Measurements from ENCODE around the gene ENHO.

Gene ENHO

DNA sequence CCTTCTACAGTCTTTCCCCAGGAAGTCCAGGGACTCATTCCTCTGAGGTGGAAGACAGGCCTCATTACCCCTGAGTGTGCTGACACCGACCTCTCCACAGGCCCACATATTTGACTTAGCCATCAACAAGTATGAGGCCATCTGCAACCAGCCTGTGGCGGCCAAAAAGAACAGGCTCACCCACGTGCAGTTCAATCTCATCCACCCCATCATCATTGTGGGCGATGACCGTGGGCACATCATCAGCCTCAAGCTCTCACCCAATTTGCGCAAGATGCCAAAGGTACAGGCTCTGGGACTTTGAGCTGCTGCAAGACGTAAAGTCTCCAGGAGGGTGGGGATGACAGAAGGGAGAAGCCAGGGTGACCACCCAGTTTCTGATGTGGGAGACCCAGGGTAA, 5.6 kb downstream of the ENHO start:
- DNase-seq (ENCODE audit: low read depth, low spot score), result no peak
- H3K4me3 ChIP-seq (ENCODE audit: low read depth, low read length), result no peak overlapping the region
- in situ Hi-C loops (cut with HindIII; ENCODE audit: low sequenced_read_pairs), result no loop called here
- TF ChIP-seq, protein P1, sequence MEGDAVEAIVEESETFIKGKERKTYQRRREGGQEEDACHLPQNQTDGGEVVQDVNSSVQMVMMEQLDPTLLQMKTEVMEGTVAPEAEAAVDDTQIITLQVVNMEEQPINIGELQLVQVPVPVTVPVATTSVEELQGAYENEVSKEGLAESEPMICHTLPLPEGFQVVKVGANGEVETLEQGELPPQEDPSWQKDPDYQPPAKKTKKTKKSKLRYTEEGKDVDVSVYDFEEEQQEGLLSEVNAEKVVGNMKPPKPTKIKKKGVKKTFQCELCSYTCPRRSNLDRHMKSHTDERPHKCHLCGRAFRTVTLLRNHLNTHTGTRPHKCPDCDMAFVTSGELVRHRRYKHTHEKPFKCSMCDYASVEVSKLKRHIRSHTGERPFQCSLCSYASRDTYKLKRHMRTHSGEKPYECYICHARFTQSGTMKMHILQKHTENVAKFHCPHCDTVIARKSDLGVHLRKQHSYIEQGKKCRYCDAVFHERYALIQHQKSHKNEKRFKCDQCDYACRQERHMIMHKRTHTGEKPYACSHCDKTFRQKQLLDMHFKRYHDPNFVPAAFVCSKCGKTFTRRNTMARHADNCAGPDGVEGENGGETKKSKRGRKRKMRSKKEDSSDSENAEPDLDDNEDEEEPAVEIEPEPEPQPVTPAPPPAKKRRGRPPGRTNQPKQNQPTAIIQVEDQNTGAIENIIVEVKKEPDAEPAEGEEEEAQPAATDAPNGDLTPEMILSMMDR (IDR thresholded peaks at IDR 0.05; ENCODE audit: low read depth, low read length), result no peak

DNA sequence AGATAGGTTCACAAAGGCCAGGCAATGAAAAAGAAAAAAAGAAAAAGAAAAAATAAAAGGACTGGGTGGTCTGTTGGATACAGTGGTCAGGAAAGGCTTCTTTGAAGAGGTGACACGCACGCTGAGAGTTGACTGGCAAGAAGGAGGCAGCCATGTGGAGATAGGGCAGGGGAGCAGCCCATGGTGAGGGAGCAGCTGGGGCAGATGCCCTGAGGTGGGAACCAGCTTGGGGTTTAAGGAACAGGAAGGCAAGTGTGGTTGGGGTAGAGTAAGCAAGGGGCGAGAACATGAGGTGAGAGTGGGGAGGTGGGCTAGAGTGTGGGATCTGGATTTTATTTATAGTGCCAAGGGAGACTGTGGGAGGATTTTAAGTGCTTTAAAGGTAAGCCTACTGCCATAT, 6.8 kb downstream of the ENHO start:
- no peak overlapping the region for H3K4me3 ChIP-seq (ENCODE audit: low read depth, low read length)
- in situ Hi-C loops (cut with HindIII; ENCODE audit: low sequenced_read_pairs), result no loop called here
- no peak for DNase-seq (ENCODE audit: low read depth, low spot score)
- TF ChIP-seq, protein P1 (IDR thresholded peaks at IDR 0.05; ENCODE audit: low read depth, low read length), result no peak

DNA sequence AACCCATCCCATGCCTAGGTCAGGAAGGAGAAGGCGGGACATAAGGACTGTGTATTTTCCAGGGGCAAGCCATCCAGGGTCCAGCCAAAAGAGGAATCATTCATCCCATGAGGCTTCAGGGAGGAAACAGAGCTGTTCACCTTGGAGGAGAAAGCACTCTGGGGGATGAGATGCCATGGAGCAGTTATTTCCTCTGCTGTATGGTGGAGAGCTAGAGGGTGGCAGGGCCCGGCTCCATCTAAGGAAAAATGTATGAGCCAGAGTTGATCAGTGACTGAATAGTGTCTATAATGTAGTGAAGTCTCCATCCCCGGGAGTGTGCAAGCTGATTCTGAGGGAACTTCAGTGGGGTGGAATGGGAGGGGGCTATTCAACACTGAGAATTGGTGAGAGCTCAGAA, 8.0 kb downstream of the ENHO start:
- DNase-seq (ENCODE audit: low read depth, low spot score), result no peak
- TF ChIP-seq, protein P1 (IDR thresholded peaks at IDR 0.05; ENCODE audit: low read depth, low read length), result no peak
- in situ Hi-C loops (cut with HindIII; ENCODE audit: low sequenced_read_pairs), result no loop called here
- no peak overlapping the region for H3K4me3 ChIP-seq (ENCODE audit: low read depth, low read length)

DNA sequence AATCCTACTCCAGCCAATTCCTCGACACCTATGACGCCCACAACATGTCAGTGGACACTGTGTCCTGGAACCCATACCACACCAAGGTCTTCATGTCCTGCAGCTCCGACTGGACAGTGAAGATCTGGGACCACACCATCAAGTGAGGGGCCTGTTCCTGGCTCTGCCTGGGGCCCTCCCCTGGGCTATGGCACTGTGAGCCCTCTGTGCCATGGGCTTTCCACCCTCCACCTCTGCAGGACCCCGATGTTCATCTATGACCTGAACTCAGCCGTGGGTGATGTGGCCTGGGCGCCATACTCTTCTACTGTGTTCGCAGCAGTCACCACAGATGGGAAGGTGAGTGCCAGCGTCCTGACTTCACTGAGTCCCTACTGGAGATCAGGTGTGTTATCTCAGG, 8.4 kb downstream of the ENHO start:
- DNase-seq (ENCODE audit: low read depth, low spot score), result no peak
- H3K4me3 ChIP-seq (ENCODE audit: low read depth, low read length), result no peak overlapping the region
- TF ChIP-seq, protein P1 (IDR thresholded peaks at IDR 0.05; ENCODE audit: low read depth, low read length), result no peak
- in situ Hi-C loops (cut with HindIII; ENCODE audit: low sequenced_read_pairs), result no loop called here

DNA sequence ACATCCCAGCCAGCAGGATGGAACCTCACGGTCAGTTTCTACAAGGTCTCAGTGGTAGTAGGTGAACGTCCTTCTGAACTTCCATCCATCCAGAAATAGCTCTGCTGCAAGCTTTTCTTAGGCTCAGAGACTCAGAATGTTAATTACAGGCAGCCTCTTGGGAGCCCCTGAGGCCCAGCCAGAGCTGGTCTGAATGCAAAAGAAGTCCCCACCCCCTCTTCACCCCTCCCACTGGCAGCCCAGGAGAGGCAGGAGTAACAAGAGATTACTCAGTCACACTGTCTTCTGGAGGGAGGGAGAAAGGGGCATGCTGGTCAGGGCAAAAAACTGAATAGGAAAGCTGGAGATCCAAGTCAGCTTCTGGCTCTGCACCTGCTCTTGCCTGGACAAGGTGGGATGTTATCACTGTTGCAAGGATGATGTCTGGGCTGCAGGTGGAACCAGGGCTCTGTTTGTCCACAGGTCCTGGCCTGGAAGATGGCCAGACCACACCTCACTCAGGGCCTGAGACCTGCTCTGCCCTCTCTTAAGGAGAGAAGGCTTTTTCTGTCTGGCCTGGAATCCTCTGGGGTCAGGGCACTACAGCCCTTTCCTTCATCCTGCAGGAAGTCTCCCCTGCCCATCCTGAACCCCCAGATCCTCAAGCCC, 9.1 kb downstream of the ENHO start:
- in situ Hi-C loops (cut with HindIII; ENCODE audit: low sequenced_read_pairs), result no loop called here
- DNase-seq (ENCODE audit: low read depth, low spot score), result no peak
- no peak overlapping the region for H3K4me3 ChIP-seq (ENCODE audit: low read depth, low read length)
- TF ChIP-seq, protein P1 (IDR thresholded peaks at IDR 0.05; ENCODE audit: low read depth, low read length), result no peak

DNA sequence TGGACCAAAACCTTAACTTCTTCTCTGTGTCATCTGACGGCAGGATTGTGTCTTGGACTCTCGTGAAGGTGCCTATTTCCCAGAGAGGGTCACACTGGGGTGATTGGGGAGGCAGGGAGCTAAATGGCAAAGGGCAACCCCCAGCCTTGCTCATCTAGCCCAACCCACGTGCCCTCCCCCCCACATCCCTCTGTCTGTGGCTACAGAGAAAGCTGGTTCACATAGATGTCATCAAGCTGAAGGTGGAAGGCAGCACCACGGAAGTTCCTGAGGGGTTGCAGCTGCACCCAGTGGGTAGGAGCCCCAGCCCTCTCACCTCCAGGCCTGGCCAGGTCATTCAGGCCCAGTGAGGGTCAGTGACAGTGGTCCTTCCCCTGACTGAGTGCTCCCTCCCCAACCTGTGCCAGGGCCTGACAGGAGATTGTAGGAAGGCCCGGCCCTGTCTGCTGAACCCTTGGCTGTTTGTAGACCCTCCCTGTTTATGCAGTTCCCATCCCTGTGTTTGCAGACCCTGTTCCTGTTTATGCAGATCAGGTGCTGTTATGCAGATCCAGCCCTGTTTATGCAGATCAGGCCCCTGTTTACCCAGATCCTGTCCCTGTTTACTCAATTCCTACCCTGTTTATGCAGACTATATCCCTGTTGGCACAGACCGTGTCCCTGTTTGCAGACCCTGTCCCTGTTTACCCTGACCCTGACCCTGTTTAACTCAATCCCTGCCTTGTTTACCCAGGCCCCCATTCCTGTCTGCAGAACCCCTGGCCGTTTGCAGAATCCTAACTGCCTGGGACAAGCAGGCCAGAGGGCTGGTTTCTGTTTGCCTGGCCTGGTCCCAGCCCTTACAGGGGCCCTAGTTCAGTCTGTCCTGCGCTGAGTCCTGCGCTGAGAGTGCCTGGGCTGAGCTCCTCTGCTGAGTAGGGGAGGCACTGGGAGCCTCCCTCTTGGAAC, 10.4 kb downstream of the ENHO start:
- no peak for DNase-seq (ENCODE audit: low read depth, low spot score)
- in situ Hi-C loops (cut with HindIII; ENCODE audit: low sequenced_read_pairs), result no loop called here
- H3K4me3 ChIP-seq (ENCODE audit: low read depth, low read length), result no peak overlapping the region
- TF ChIP-seq, protein P1 (IDR thresholded peaks at IDR 0.05; ENCODE audit: low read depth, low read length), result no peak

Measured in astrocyte of the spinal cord (primary cell).